ENCODE data around the gene TRHDE. TPM values are rescaled to one million over a fixed set of nuclear protein-coding genes. Genes with fewer than 3 reads are reported as not detected.

The TRHDE gene
- total RNA-seq, 1 experiment from 2014 or later = 24.5 TPM

DNA sequence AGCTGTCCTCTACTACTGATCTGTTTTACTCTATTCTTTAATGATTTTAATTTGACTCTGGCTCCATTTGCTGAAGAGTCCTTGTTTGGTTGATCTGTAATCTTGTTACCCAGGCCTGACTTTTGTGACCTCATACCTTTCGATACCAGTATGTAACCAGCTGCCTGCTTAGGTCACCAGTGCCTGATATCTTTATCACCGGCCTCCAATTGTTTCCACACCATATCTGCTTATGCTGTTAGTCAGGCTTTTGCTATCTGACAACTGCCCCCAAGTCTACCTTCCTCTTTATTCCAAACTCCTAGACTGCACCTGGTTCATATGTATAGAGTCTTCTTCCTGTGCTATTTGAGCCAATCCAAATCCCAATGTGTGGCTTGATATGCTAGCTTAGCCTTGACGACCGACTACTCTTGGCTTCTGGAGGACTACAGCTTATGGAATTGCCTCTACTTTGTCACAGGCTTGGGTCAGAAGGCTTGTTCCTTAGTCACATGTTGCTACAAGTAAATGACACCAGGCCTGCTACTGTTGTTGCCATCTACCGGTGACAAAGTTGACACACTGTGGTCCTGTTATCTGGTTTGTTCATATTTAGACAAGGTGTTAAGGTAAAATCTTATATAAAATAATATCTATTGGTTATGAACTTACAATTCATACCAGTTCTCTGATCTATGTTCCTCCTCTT, 193.9 kb downstream of the TRHDE start:
- POLR2A ChIA-PET (ENCODE audit: low non-redundant PET) = no interaction called here
- Histone ChIP-seq H3K36me3 (ENCODE audit: insufficient read depth, low read length, poor library complexity, severe bottlenecking) (no peaks in the 10 kb centered on the region), H3K4me3 (ENCODE audit: low read depth, low read length, poor library complexity, severe bottlenecking) (no peak overlapping the region), H3K27ac (ENCODE audit: low read depth, low read length, poor library complexity, severe bottlenecking) (no peak overlapping the region), H3K4me1 (ENCODE audit: insufficient read depth, low read length, poor library complexity, severe bottlenecking) (no peaks in the 10 kb centered on the region), H3K27me3 (replicated peaks; ENCODE audit: insufficient read depth, low read depth, low read length, poor library complexity) (no peaks in the 10 kb centered on the region), H3K9me3 (ENCODE audit: low read depth, low read length, poor library complexity, severe bottlenecking) (no peaks in the 10 kb centered on the region)
- intact Hi-C loops (cut with micrococcal nuclease; ENCODE audit: unreplicated experiment) = no loop called here
- CTCF ChIA-PET = no interaction called here
- no peak for TF ChIP-seq EZH2 (IDR thresholded peaks at IDR 0.05; ENCODE audit: borderline replicate concordance, low read depth, low read length, poor library complexity, severe bottlenecking)
- TF ChIP-seq, protein P1, sequence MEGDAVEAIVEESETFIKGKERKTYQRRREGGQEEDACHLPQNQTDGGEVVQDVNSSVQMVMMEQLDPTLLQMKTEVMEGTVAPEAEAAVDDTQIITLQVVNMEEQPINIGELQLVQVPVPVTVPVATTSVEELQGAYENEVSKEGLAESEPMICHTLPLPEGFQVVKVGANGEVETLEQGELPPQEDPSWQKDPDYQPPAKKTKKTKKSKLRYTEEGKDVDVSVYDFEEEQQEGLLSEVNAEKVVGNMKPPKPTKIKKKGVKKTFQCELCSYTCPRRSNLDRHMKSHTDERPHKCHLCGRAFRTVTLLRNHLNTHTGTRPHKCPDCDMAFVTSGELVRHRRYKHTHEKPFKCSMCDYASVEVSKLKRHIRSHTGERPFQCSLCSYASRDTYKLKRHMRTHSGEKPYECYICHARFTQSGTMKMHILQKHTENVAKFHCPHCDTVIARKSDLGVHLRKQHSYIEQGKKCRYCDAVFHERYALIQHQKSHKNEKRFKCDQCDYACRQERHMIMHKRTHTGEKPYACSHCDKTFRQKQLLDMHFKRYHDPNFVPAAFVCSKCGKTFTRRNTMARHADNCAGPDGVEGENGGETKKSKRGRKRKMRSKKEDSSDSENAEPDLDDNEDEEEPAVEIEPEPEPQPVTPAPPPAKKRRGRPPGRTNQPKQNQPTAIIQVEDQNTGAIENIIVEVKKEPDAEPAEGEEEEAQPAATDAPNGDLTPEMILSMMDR (conservative IDR thresholded peaks at IDR 0.05; ENCODE audit: low read depth, low read length) = no peak
- no TSS peak for BruUV-seq (replicated peaks)
- DNase-seq (ENCODE audit: low spot score) = no peak

DNA sequence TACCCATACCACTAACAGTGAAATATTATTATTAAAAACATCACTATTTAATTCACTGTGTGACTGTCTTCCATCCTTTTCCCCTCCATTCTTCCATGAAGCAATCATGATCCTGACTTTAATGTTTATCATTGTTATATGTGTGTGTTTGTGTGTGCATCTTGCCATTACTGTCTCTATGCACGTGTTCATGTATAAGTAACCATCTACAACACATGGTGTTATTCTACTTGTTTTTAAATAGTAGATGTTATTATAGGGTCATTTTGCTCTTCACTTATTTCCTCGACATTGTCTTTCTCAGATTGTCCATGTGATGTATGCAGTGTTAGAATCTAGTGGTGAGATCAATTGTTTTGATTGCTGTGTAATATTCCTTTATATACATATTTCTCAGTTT, 195.8 kb downstream of the TRHDE start:
- DNase-seq (ENCODE audit: low spot score) = no peak
- no peaks in the 10 kb centered on the region for H3K36me3 ChIP-seq (ENCODE audit: insufficient read depth, low read length, poor library complexity, severe bottlenecking)
- TF ChIP-seq, protein P1 (conservative IDR thresholded peaks at IDR 0.05; ENCODE audit: low read depth, low read length) = no peak
- no peak for TF ChIP-seq EZH2 (IDR thresholded peaks at IDR 0.05; ENCODE audit: borderline replicate concordance, low read depth, low read length, poor library complexity, severe bottlenecking)
- CTCF ChIA-PET = no interaction called here
- H3K27me3 ChIP-seq (replicated peaks; ENCODE audit: insufficient read depth, low read depth, low read length, poor library complexity) = no peaks in the 10 kb centered on the region
- BruUV-seq (replicated peaks) = no TSS peak
- no peaks in the 10 kb centered on the region for H3K9me3 ChIP-seq (ENCODE audit: low read depth, low read length, poor library complexity, severe bottlenecking)
- POLR2A ChIA-PET (ENCODE audit: low non-redundant PET) = no interaction called here
- H3K4me3 ChIP-seq (ENCODE audit: low read depth, low read length, poor library complexity, severe bottlenecking) = no peak overlapping the region
- H3K27ac ChIP-seq (ENCODE audit: low read depth, low read length, poor library complexity, severe bottlenecking) = no peak overlapping the region
- no peaks in the 10 kb centered on the region for H3K4me1 ChIP-seq (ENCODE audit: insufficient read depth, low read length, poor library complexity, severe bottlenecking)
- intact Hi-C loops (cut with micrococcal nuclease; ENCODE audit: unreplicated experiment) = no loop called here

DNA sequence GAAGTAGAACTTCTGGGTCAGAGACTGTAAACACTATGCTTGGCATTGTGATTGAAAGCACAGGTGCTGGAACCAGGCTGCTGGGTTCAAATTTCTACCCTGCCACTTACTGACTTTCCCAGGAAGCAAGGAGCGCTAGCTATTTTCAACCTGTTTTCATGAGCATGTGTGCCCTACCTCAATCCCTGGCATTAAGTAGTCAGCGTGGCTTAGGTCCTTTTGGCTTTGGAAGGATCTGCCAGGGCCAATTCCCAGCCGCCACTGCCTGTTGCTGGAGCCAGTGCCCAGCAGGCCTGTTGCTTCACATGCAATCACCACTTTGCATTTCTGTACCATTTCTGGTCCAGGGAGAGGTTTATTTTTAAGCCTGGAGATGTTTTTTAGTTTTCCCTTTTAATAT, 196.3 kb downstream of the TRHDE start:
- H3K4me3 ChIP-seq (ENCODE audit: low read depth, low read length, poor library complexity, severe bottlenecking) = no peak overlapping the region
- CTCF ChIA-PET = no interaction called here
- H3K27me3 ChIP-seq (replicated peaks; ENCODE audit: insufficient read depth, low read depth, low read length, poor library complexity) = no peaks in the 10 kb centered on the region
- no peaks in the 10 kb centered on the region for H3K9me3 ChIP-seq (ENCODE audit: low read depth, low read length, poor library complexity, severe bottlenecking)
- H3K36me3 ChIP-seq (ENCODE audit: insufficient read depth, low read length, poor library complexity, severe bottlenecking) = no peaks in the 10 kb centered on the region
- H3K27ac ChIP-seq (ENCODE audit: low read depth, low read length, poor library complexity, severe bottlenecking) = no peak overlapping the region
- POLR2A ChIA-PET (ENCODE audit: low non-redundant PET) = no interaction called here
- no peak for DNase-seq (ENCODE audit: low spot score)
- intact Hi-C loops (cut with micrococcal nuclease; ENCODE audit: unreplicated experiment) = no loop called here
- H3K4me1 ChIP-seq (ENCODE audit: insufficient read depth, low read length, poor library complexity, severe bottlenecking) = no peaks in the 10 kb centered on the region
- no peak for TF ChIP-seq EZH2 (IDR thresholded peaks at IDR 0.05; ENCODE audit: borderline replicate concordance, low read depth, low read length, poor library complexity, severe bottlenecking)
- BruUV-seq (replicated peaks) = no TSS peak

DNA sequence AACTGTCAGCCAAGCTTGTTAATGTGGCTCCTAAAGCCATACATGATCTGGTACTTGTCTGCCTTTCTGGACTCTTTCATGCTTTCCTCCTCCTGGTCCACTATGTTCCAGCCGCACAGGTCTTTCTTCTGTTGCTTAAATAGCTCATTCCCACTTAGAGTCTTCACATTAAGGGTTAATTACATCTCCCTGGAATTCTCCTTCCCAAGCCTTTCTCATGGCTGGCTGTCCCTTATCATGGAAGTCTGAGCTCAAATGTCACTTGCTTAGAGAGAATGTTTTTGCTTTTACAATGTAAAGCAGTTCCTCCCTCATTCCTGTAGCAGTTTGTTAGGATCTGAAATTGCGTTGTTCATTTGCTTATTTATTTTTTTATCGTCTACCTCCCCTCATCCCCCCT, 199.6 kb downstream of the TRHDE start:
- no peaks in the 10 kb centered on the region for H3K9me3 ChIP-seq (ENCODE audit: low read depth, low read length, poor library complexity, severe bottlenecking)
- no peaks in the 10 kb centered on the region for H3K27me3 ChIP-seq (replicated peaks; ENCODE audit: insufficient read depth, low read depth, low read length, poor library complexity)
- TF ChIP-seq, protein P1 (conservative IDR thresholded peaks at IDR 0.05; ENCODE audit: low read depth, low read length) = no peak
- TF ChIP-seq EZH2 (IDR thresholded peaks at IDR 0.05; ENCODE audit: borderline replicate concordance, low read depth, low read length, poor library complexity, severe bottlenecking) = no peak
- ChIA-PET CTCF (no interaction called here), POLR2A (ENCODE audit: low non-redundant PET) (no interaction called here)
- no peaks in the 10 kb centered on the region for H3K4me1 ChIP-seq (ENCODE audit: insufficient read depth, low read length, poor library complexity, severe bottlenecking)
- BruUV-seq (replicated peaks) = no TSS peak
- H3K27ac ChIP-seq (ENCODE audit: low read depth, low read length, poor library complexity, severe bottlenecking) = no peak overlapping the region
- H3K36me3 ChIP-seq (ENCODE audit: insufficient read depth, low read length, poor library complexity, severe bottlenecking) = no peaks in the 10 kb centered on the region
- DNase-seq (ENCODE audit: low spot score) = no peak
- intact Hi-C loops (cut with micrococcal nuclease; ENCODE audit: unreplicated experiment) = no loop called here
- H3K4me3 ChIP-seq (ENCODE audit: low read depth, low read length, poor library complexity, severe bottlenecking) = no peak overlapping the region
